Sigmoid colon (tissue), 7 donors: Measurements from ENCODE around the gene COPS7B. TPM values are rescaled to one million over a fixed set of nuclear protein-coding genes. Genes with fewer than 3 reads are reported as not detected.

Source experiments
- DNase-seq: peaks from one replicate; pipeline ENCODE4 v3.0.0-alpha.2; 2019
- H3K27ac ChIP-seq, 4 donors: fragments of 200-600 bp; sonication (generic); one replicate each; pipeline ENCODE4 v1.5.1; 2016 to 2019; ENCODE audit warnings: mild to moderate bottlenecking in 1 of 4
- H3K27me3 ChIP-seq, 3 donors: fragments of 200-600 bp; sonication (generic); one replicate each; pipeline ENCODE4 v1.5.1; 2019; ENCODE audit warnings: mild to moderate bottlenecking in 1 of 3
- H3K36me3 ChIP-seq, 4 donors: fragments of 200-600 bp; sonication (generic); one replicate each; pipeline ENCODE4 v1.5.1; 2016 to 2019
- H3K4me1 ChIP-seq, 4 donors: fragments of 200-600 bp; sonication (generic); one replicate each; pipeline ENCODE4 v1.5.1; 2017 to 2019
- H3K4me3 ChIP-seq, 4 donors: fragments of 200-600 bp; sonication (generic); one replicate each; pipeline ENCODE4 v1.5.1; 2017 to 2019; ENCODE audit warnings: mild to moderate bottlenecking in 2 of 4, moderate library complexity in 1 of 4
- H3K9me3 ChIP-seq, 4 donors: fragments of 200-600 bp in 3 of 4; sonication (generic) in 3 of 4; one replicate each; pipeline versions ENCODE4 v1.5.1 to v1.6.1; 2013 to 2019
- EP300 ChIP-seq, 4 donors: sonication (generic); formaldehyde crosslinking; IDR thresholded peaks; one replicate each; pipeline ENCODE4 v1.6.1; 2017; ENCODE audit warnings: antibody characterized with exemption in 4 of 4
- POLR2A ChIP-seq, 2 donors: fragments of 450-650 bp; IDR thresholded peaks; one replicate each; pipeline ENCODE4 v1.6.1; 2016; ENCODE audit warnings: antibody characterized with exemption in 2 of 2, mild to moderate bottlenecking in 2 of 2, moderate library complexity in 2 of 2
- POLR2AphosphoS5 ChIP-seq, 4 donors: sonication (generic); formaldehyde crosslinking; IDR thresholded peaks; one replicate each; pipeline ENCODE4 v1.6.1; 2017; ENCODE audit warnings: antibody characterized with exemption in 4 of 4
- WGBS, 2 donors: extraction: QIAGEN DNeasy Blood & Tissue Kit; methylation state at CpG; one replicate each; pipeline ENCODE4 v1.1.7; 2013; 5-methylcytosine and 5-hydroxymethylcytosine counted together
- intact Hi-C: fragments of 100-400 bp; cut with DNase I; formaldehyde crosslinking; loops from one replicate; pipeline ENCODE4 v1.15.1; 2023
- polyA plus RNA-seq, 3 donors: library from polyadenylated mRNA; stranded (reverse); fragments of 200-250 nt; gene quantifications; one replicate each; pipeline ENCODE4 v1.2.3, GENCODE V29; 2013
- total RNA-seq, 4 donors: library from RNA; depleted of rRNA; stranded (reverse); fragments of >200 nt; gene quantifications; one replicate each; pipeline ENCODE4 v1.1.0, GENCODE V29; 2016
- TF ChIP-seq, protein P1 (sequence below), 4 experiments: fragments of 450-650 bp in 3 of 4; fragments of 200-600 bp in 1 of 4; IDR thresholded peaks; one replicate each; pipeline ENCODE4 v1.5.1; 2016 to 2019; ENCODE audit warnings: antibody characterized with exemption in 4 of 4, mild to moderate bottlenecking in 3 of 4, moderate library complexity in 2 of 4
- donor health status: healthy with polysubstance abuse.
- donor health status: Bipolar disorder and iron deficiency.
- donor health status: healthy.

Gene COPS7B
- total and polyA plus RNA-seq, 7 donors: 8.1 to 43.8 (median 17.6) TPM

DNA sequence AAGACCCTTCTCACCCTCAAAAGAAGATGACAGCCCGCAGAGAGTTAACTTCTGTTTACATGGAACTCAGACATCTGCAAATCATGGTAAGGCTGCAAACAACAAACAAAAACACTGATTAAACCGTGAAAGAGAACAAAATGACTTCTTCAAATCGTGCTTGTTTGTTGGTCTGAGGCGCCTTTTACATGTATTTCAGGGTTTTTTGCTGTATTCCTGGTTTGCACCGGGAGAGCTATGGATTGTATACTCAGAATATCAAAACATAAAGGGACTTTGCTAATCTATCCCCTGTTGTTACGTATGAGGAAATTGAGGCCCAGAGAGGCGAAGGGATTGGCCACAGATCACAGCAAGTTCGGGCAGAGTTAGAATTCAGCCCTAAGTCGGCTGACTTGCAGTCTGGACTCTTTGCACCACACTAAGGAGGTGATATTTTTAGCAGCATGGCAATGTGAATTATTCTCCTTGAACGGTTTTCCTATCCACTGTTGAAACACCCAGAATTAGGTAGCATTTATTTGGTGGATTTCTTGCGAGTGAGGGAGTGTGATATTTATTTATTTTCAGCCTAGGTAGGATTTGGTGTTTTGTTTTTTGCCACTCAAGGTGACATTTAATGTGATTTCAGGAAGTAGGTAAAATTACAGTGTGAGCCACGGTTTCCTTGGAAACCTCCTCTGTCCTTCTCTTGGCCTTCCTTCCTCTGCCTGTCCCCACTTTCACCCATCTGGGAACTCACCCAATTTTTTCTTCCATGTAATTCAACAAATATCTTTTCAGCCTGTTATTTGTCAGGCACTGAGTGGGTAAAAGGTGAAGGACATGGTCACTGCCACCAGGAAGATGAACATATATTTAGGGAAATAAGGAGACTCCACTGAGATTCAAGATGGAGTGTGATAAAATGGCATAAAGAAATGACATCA, 4.2 kb upstream of the COPS7B start:
- peak overlapping the region; percentile 66 to 84 (median 75) for H3K4me3 ChIP-seq
- no peaks in the 10 kb centered on the region for H3K36me3 ChIP-seq
- peaks cover 0 to 47% (median 43%) of the 10 kb centered on the region in 4 donors for H3K4me1 ChIP-seq
- no peak for TF ChIP-seq POLR2AphosphoS5 (IDR thresholded peaks at IDR 0.05)
- peak in 1 of 2 donors; percentile 46 for TF ChIP-seq POLR2A (IDR thresholded peaks at IDR 0.05)
- no peak for TF ChIP-seq EP300 (IDR thresholded peaks at IDR 0.05)
- TF ChIP-seq, protein P1, sequence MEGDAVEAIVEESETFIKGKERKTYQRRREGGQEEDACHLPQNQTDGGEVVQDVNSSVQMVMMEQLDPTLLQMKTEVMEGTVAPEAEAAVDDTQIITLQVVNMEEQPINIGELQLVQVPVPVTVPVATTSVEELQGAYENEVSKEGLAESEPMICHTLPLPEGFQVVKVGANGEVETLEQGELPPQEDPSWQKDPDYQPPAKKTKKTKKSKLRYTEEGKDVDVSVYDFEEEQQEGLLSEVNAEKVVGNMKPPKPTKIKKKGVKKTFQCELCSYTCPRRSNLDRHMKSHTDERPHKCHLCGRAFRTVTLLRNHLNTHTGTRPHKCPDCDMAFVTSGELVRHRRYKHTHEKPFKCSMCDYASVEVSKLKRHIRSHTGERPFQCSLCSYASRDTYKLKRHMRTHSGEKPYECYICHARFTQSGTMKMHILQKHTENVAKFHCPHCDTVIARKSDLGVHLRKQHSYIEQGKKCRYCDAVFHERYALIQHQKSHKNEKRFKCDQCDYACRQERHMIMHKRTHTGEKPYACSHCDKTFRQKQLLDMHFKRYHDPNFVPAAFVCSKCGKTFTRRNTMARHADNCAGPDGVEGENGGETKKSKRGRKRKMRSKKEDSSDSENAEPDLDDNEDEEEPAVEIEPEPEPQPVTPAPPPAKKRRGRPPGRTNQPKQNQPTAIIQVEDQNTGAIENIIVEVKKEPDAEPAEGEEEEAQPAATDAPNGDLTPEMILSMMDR (IDR thresholded peaks at IDR 0.05): no peak
- 1 to 3% methylated on average over 12 of the region's 12 CpGs for WGBS, 2 donors
- no peaks in the 10 kb centered on the region for H3K27me3 ChIP-seq
- no peaks in the 10 kb centered on the region for H3K9me3 ChIP-seq
- DNase-seq: no peak
- peak overlapping the region; percentile 85 to 89 (median 87) for H3K27ac ChIP-seq
- intact Hi-C loops: loop anchor here (5.0 to 10.0 kb wide), 2 partner anchors 97 to 170 kb away; no protein-coding TSS in a partner anchor

DNA sequence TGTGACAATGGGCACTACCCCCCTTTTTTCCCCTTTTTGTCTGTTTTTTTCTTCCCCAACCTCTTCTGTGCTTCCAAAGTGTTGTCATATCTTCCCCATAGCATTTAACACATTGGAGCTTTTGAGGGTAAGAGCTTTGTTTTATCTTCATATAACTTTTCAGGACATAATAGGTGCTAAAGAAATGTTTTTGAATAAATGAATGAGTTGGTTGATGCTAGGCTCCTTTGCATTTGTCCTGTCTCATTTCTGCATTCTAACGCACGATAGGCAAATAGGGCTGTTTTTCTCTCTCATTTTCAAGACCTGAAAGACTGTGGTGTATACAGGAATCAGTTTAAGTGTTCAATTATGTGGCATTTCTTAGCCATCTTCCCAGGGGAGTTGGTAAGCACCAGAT, 832 bp upstream of the COPS7B start:
- H3K36me3 ChIP-seq: peaks cover 0 to 24% (median 6%) of the 10 kb centered on the region in 4 donors
- no peak overlapping the region for H3K27ac ChIP-seq
- no peaks in the 10 kb centered on the region for H3K27me3 ChIP-seq
- no peaks in the 10 kb centered on the region for H3K9me3 ChIP-seq
- no peak for TF ChIP-seq POLR2AphosphoS5 (IDR thresholded peaks at IDR 0.05)
- H3K4me3 ChIP-seq: peak overlapping the region in 1 of 4 donors; percentile 77
- H3K4me1 ChIP-seq: peaks cover 0 to 53% (median 48%) of the 10 kb centered on the region in 4 donors
- WGBS, 2 donors: 86 to 92% methylated on average over 2 of the region's 2 CpGs
- no peak for DNase-seq
- intact Hi-C loops: loop anchor here (5.0 to 10.0 kb wide), 2 partner anchors 101 to 318 kb away; no protein-coding TSS in a partner anchor

DNA sequence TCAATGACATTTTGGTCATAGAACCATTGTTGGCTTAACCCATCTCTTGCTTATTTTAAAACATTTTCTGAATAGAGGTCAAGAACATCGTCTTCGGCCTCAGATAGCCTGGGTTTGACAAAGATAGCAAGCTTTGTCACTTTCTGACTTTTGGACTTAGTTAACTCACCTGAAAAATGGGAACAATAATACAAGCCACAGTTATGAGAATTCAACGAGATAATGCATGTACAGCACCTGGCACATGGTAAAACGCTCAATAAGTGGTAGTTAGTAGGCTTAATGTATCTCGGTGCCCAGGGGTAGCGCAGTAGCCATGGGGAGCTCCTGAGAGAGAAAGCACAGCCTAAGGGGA, 446 bp upstream of the COPS7B start:
- intact Hi-C loops: loop anchor here (2.0 to 10.0 kb wide), 3 partner anchors 101 to 318 kb away; partner anchors contain the start of gene DIS3L2
- DNase-seq: no peak
- Histone ChIP-seq H3K27ac (peak overlapping the region; percentile 78 to 84 (median 80)), H3K27me3 (no peaks in the 10 kb centered on the region), H3K4me3 (peak overlapping the region; percentile 77 to 100 (median 92)), H3K9me3 (no peaks in the 10 kb centered on the region), H3K36me3 (peaks cover 0 to 25% (median 6%) of the 10 kb centered on the region in 4 donors), H3K4me1 (peaks cover 0 to 51% (median 46%) of the 10 kb centered on the region in 4 donors)
- TF ChIP-seq POLR2A (IDR thresholded peaks at IDR 0.05) (no peak), POLR2AphosphoS5 (IDR thresholded peaks at IDR 0.05) (no peak)
- TF ChIP-seq, protein P1 (IDR thresholded peaks at IDR 0.05): no peak
- WGBS, 2 donors: 37 to 48% methylated on average over 6 of the region's 6 CpGs

DNA sequence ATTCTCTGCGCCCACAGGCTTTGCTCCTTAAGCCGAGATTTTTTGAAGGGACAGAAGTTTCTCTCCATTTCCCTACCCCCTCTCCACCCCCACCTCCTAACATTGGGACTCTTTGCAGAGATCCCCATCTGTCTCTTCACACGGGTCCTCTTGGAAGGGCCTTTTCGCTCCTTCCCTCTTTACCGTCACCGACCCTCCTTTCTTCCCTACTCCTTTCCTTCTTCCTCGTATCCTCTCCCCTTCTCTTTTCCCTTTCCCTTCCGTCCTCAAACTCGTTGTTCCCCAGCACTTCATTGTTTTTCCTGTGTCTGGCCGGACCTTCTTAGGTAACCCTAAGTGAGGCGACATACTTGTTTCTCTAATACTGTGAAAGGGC, 660 bp downstream of the COPS7B start:
- peaks cover 0 to 50% (median 46%) of the 10 kb centered on the region in 4 donors for H3K4me1 ChIP-seq
- WGBS, 2 donors: 13 to 25% methylated on average over 11 of the region's 11 CpGs

More for the DNA sequence above, 660 bp downstream of the COPS7B start:
- no peak for DNase-seq
- peak overlapping the region; percentile 78 to 84 (median 80) for H3K27ac ChIP-seq
- peak overlapping the region; percentile 77 to 100 (median 92) for H3K4me3 ChIP-seq
- TF ChIP-seq, protein P1 (IDR thresholded peaks at IDR 0.05): no peak
- TF ChIP-seq POLR2A (IDR thresholded peaks at IDR 0.05): no peak
- no peak for TF ChIP-seq EP300 (IDR thresholded peaks at IDR 0.05)
- no peak for TF ChIP-seq POLR2AphosphoS5 (IDR thresholded peaks at IDR 0.05)
- H3K27me3 ChIP-seq: no peaks in the 10 kb centered on the region
- no peaks in the 10 kb centered on the region for H3K9me3 ChIP-seq
- H3K36me3 ChIP-seq: peaks cover 0 to 35% (median 9%) of the 10 kb centered on the region in 4 donors
- intact Hi-C loops: loop anchor here (2.0 to 10.0 kb wide), 3 partner anchors 102 to 320 kb away; partner anchors contain the start of gene DIS3L2
